HepG2 (cell line): ENCODE measurements around the gene CCL19. TPM values are rescaled to one million over a fixed set of nuclear protein-coding genes. Genes with fewer than 3 reads are reported as not detected.

Experiments used
- CBX5 ChIP-seq: sonication (generic); formaldehyde crosslinking; IDR thresholded peaks from 2 replicates; pipeline ENCODE4 v1.4.0; 2020; ENCODE audit warnings: missing genetic modification reagents, borderline replicate concordance
- ELF3 ChIP-seq: IDR thresholded peaks from 2 replicates; pipeline ENCODE4 v1.6.1; 2016; ENCODE audit warnings: missing genetic modification reagents, missing compliant biosample characterization
- FOXC1 ChIP-seq: sonication (generic); formaldehyde crosslinking; IDR thresholded peaks from 2 replicates; pipeline ENCODE4 v1.8.0; 2022; ENCODE audit warnings: mild to moderate bottlenecking, missing genetic modification reagents, borderline replicate concordance
- FOXK1 ChIP-seq: sonication (generic); formaldehyde crosslinking; IDR thresholded peaks from 2 replicates; pipeline ENCODE4 v1.4.0; 2020; ENCODE audit warnings: low read depth, missing genetic modification reagents, borderline replicate concordance
- GATAD2A ChIP-seq: IDR thresholded peaks from 2 replicates; pipeline ENCODE4 v1.6.1; 2016
- IRF2 ChIP-seq: IDR thresholded peaks from 2 replicates; pipeline ENCODE4 v1.6.1; 2018; ENCODE audit warnings: missing genetic modification reagents, missing compliant biosample characterization
- MYC ChIP-seq: sonication (generic); formaldehyde crosslinking; IDR thresholded peaks from 2 replicates; pipeline ENCODE4 v1.9.0; 2021; ENCODE audit warnings: missing genetic modification reagents, borderline replicate concordance
- PRPF4 ChIP-seq: fragments of 200-400 bp; formaldehyde crosslinking; IDR thresholded peaks from 2 replicates; pipeline ENCODE4 v1.6.1; 2016; ENCODE audit warnings: low read length, low read depth; ENCODE audit not compliant: poor library complexity, severe bottlenecking
- SPEN ChIP-seq: sonication (generic); formaldehyde crosslinking; IDR thresholded peaks from 2 replicates; pipeline ENCODE4 v1.5.1; 2020; ENCODE audit warnings: low read depth, mild to moderate bottlenecking, missing genetic modification reagents
- ZBTB3 ChIP-seq: sonication (generic); formaldehyde crosslinking; IDR thresholded peaks from 2 replicates; pipeline ENCODE4 v1.4.0; 2020; ENCODE audit warnings: low read depth, mild to moderate bottlenecking, moderate library complexity, missing genetic modification reagents, borderline replicate concordance
- ZNF235 ChIP-seq: sonication (generic); formaldehyde crosslinking; IDR thresholded peaks from 2 replicates; pipeline ENCODE4 v1.8.1; 2023; ENCODE audit warnings: mild to moderate bottlenecking, missing genetic modification reagents, borderline replicate concordance
- polyA plus RNA-seq, 8 experiments: library from polyadenylated mRNA; depleted of rRNA in 3 of 8; stranded (reverse) in 7 of 8; unstranded in 1 of 8; fragments of >200 nt; fragmentation: Illumina TruSeq in 4 of 8; extraction: Trizol in 4 of 8; gene quantifications; 2 replicates each; pipeline versions ENCODE4 v1.2.1 to v1.2.3, GENCODE V29; 2011 to 2016; ENCODE audit warnings: low read depth in 4 of 8, missing spikeins in 1 of 8, mixed read lengths in 1 of 8; ENCODE audit not compliant: insufficient read depth in 1 of 8
- total RNA-seq, 5 experiments: library from RNA; depleted of rRNA; stranded (reverse); fragments of >200 nt; fragmentation: Illumina TruSeq; extraction: Trizol; gene quantifications; 2 replicates each; pipeline ENCODE4 v1.2.3, GENCODE V29; 2016; ENCODE audit warnings: low read depth in 1 of 5
- TF ChIP-seq, protein P1 (sequence below): sonication (generic); formaldehyde crosslinking; IDR thresholded peaks from 2 replicates; pipeline ENCODE4 v1.4.0; 2020; ENCODE audit warnings: mild to moderate bottlenecking, low read depth, missing genetic modification reagents
- TF ChIP-seq, protein P2 (sequence below): sonication (generic); formaldehyde crosslinking; IDR thresholded peaks from 2 replicates; pipeline ENCODE4 v1.5.0; 2020; ENCODE audit warnings: mild to moderate bottlenecking, missing genetic modification reagents, moderate library complexity
- TF ChIP-seq, protein P3 (sequence below): IDR thresholded peaks from 2 replicates; pipeline ENCODE4 v1.6.1; 2016; ENCODE audit warnings: missing compliant biosample characterization, missing genetic modification reagents, borderline replicate concordance

The CCL19 gene
- total and polyA plus RNA-seq, 2 of the 13 experiments (the other 11 are each of a cell fraction or from before 2014, with no cell fraction given), result not detected

DNA sequence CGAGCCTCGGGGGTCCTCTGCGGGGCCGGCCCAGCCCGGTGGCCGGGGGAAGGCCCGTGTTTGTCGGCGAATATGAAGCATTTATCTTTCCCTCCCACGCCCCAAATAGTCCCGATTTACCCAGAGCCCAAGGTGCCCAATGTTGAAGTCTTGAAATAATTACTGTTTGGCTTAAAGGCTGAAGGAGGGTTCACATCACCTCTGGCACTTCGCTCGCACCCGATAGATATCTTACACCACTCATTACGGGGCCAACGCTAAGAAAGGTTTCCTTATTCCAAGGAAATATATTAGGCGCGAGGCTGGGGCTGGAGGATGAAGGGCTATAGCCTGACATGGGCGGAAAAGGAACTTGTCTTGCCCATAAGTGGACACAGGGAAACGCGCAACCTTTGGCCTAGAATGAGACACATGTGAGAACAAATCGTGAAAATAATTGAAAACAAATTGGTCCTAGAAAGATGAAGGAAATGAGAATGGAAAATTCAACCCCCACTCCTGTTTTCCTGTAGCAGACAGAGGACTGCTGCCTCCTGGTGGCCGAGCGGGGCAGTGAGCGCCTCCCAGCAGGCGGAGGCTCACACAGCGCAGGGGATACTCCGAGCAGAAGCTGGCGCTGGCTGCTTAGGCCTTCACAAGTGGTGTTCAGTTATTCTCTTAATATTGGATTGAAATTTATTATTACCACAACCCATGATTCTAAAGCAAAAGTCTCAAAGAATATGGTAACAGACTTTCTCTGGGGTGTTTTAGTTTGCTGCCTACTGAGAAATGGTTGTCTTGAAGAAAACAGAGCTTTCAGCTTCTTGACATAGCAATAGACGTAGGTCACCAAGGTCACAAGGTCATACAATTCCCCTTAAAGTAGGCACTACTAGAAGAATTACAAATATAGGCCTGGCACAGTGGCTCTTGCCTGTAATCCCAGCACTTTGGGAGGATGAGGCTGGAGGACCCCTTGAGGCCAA lies 11.0 kb upstream of the CCL19 start (continued):
- TF ChIP-seq FOXC1 (CRISPR knock-in tag) (0 out of 2 replicates have a peak, but pooled peaks have one; percentile 8), IRF2 (0 out of 2 replicates have a peak, but pooled peaks have one; percentile 14), PRPF4 (no peak), SPEN (CRISPR knock-in tag) (peak; percentile 24; the same call in 1 of the 2 replicates), MYC (CRISPR knock-in tag) (peak; percentile 25; the same call in 1 of the 2 replicates), ZNF235 (0 out of 2 replicates have a peak, but pooled peaks have one; percentile 12), ZBTB3 (CRISPR knock-in tag) (0 out of 2 replicates have a peak, but pooled peaks have one; percentile 63), ELF3 (CRISPR knock-in tag) (0 out of 2 replicates have a peak, but pooled peaks have one; percentile 17), FOXK1 (CRISPR knock-in tag) (peak; percentile 19; the same call in 1 of the 2 replicates), GATAD2A (CRISPR knock-in tag) (peak; percentile 44), CBX5 (0 out of 2 replicates have a peak, but pooled peaks have one; percentile 35)
- TF ChIP-seq, protein P1, sequence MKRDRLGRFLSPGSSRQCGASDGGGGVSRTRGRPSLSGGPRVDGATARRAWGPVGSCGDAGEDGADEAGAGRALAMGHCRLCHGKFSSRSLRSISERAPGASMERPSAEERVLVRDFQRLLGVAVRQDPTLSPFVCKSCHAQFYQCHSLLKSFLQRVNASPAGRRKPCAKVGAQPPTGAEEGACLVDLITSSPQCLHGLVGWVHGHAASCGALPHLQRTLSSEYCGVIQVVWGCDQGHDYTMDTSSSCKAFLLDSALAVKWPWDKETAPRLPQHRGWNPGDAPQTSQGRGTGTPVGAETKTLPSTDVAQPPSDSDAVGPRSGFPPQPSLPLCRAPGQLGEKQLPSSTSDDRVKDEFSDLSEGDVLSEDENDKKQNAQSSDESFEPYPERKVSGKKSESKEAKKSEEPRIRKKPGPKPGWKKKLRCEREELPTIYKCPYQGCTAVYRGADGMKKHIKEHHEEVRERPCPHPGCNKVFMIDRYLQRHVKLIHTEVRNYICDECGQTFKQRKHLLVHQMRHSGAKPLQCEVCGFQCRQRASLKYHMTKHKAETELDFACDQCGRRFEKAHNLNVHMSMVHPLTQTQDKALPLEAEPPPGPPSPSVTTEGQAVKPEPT (CRISPR knock-in tag), result 0 out of 2 replicates have a peak, but pooled peaks have one; percentile 30
- TF ChIP-seq, protein P2, sequence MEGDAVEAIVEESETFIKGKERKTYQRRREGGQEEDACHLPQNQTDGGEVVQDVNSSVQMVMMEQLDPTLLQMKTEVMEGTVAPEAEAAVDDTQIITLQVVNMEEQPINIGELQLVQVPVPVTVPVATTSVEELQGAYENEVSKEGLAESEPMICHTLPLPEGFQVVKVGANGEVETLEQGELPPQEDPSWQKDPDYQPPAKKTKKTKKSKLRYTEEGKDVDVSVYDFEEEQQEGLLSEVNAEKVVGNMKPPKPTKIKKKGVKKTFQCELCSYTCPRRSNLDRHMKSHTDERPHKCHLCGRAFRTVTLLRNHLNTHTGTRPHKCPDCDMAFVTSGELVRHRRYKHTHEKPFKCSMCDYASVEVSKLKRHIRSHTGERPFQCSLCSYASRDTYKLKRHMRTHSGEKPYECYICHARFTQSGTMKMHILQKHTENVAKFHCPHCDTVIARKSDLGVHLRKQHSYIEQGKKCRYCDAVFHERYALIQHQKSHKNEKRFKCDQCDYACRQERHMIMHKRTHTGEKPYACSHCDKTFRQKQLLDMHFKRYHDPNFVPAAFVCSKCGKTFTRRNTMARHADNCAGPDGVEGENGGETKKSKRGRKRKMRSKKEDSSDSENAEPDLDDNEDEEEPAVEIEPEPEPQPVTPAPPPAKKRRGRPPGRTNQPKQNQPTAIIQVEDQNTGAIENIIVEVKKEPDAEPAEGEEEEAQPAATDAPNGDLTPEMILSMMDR (CRISPR knock-in tag), result peak; percentile 96
- TF ChIP-seq, protein P3, sequence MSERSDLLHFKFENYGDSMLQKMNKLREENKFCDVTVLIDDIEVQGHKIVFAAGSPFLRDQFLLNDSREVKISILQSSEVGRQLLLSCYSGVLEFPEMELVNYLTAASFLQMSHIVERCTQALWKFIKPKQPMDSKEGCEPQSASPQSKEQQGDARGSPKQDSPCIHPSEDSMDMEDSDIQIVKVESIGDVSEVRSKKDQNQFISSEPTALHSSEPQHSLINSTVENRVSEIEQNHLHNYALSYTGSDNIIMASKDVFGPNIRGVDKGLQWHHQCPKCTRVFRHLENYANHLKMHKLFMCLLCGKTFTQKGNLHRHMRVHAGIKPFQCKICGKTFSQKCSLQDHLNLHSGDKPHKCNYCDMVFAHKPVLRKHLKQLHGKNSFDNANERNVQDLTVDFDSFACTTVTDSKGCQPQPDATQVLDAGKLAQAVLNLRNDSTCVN (CRISPR knock-in tag), result no peak; the same call in 1 of the 2 replicates
